ENCODE measurements around the gene NUTF2. TPM values are rescaled to one million over a fixed set of nuclear protein-coding genes. Genes with fewer than 3 reads are reported as not detected.
"Not testable (repeated sequence)": the region's sequence is repeated elsewhere in the genome, so short reads cannot be mapped to it uniquely, and the experiment has no call there.

Gene NUTF2
- total RNA-seq, 1 donor from 2014 or later: 131 TPM

DNA sequence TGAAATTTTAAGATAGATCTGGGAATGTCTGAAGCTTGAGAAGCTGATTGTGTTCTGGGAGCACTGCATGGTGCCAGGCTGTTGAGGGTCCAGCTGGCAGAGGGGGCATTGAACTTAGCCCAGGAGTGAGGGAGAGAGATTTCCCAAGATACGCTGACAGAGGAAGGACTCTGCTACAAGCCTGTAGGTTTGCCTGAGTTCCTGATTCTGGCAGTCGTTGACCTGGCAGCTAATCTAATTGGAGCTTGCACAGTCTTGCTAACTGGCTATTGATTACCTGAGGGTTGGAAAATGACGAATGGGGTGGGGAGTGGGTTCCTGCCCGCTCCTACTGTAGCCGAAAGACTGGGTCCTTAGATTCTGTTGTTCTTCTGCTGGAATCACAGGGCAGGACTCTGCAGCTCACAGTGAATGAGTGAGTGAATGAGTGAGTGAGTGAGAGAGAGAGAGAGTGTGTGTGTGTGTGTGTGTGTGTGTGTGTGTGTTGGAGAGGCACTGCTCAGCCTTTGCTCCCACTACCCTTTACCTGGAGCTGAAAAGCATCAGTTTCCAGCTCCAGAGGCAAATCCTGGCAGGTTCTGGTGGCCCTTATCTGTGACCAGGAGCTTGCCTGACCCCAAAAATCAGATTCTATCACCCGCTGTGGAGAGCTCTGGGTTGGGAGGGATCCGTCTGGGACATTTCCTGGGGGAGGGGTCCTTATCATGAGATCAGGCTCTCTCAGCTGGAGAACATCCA, 68.2 kb downstream of the NUTF2 start:
- Histone ChIP-seq H3K9me3 (no peaks in the 10 kb centered on the region), H3K4me1 (peaks cover 43% of the 10 kb centered on the region), H3K27ac (no peak overlapping the region), H3K4me3 (no peak overlapping the region), H3K36me3 (peaks cover 0 to 22% of the 10 kb centered on the region in 2 donors), H3K27me3 (no peaks in the 10 kb centered on the region)
- DNase-seq (ENCODE audit: extremely low spot score in 2 of 2): no peak
- intact Hi-C loops (cut with DNase I): no loop called here
- TF ChIP-seq CTCF (IDR thresholded peaks at IDR 0.05) (no peak), POLR2AphosphoS5 (IDR thresholded peaks at IDR 0.05; ENCODE audit: insufficient read depth in 1 of 2, low read depth in 1 of 2) (no peak), POLR2A (IDR thresholded peaks at IDR 0.05) (no peak)

DNA sequence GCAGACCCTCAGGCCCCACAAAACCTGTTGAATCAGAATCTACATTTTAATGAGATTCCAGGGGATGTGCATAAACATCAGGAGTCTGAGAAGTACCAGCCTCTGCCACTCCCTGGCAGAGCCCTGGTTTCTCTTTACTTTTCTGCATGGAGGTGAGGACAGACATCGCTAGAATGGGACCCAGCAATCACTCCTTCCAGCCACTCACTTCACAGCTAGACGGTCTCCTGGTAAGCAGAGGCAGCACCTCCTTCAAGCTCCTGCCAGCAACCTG, 68.7 kb downstream of the NUTF2 start:
- intact Hi-C loops (cut with DNase I): not testable (repeated sequence)
- H3K4me1 ChIP-seq: peaks cover 48% of the 10 kb centered on the region

GRCh38 chr16:67915831-67916723, 69.3 kb downstream of the NUTF2 start:
- no peak for TF ChIP-seq CTCF (IDR thresholded peaks at IDR 0.05)
- TF ChIP-seq POLR2A (IDR thresholded peaks at IDR 0.05): no peak
- no peak for TF ChIP-seq POLR2AphosphoS5 (IDR thresholded peaks at IDR 0.05; ENCODE audit: insufficient read depth in 1 of 2, low read depth in 1 of 2)
- no peaks in the 10 kb centered on the region for H3K9me3 ChIP-seq
- intact Hi-C loops (cut with DNase I): no loop called here
- no peak overlapping the region for H3K27ac ChIP-seq
- no peaks in the 10 kb centered on the region for H3K27me3 ChIP-seq
- no peak for DNase-seq (ENCODE audit: extremely low spot score in 2 of 2)
- no peak overlapping the region for H3K4me3 ChIP-seq
- peaks cover 0 to 18% of the 10 kb centered on the region in 2 donors for H3K36me3 ChIP-seq
- peaks cover 50% of the 10 kb centered on the region for H3K4me1 ChIP-seq

More for the DNA sequence above, 68.7 kb downstream of the NUTF2 start:
- H3K27ac ChIP-seq; H3K4me3 ChIP-seq; H3K9me3 ChIP-seq; DNase-seq (ENCODE audit: extremely low spot score in 2 of 2); H3K27me3 ChIP-seq: not testable (repeated sequence)
- peaks cover 0 to 19% of the 10 kb centered on the region in 2 donors for H3K36me3 ChIP-seq

- Histone ChIP-seq H3K27me3 (no peaks in the 10 kb centered on the region), H3K4me1 (peaks cover 54% of the 10 kb centered on the region), H3K36me3 (peaks cover 0 to 11% of the 10 kb centered on the region in 2 donors), H3K27ac (no peak overlapping the region), H3K9me3 (no peaks in the 10 kb centered on the region), H3K4me3 (no peak overlapping the region)
- no peak for DNase-seq (ENCODE audit: extremely low spot score in 2 of 2)
- intact Hi-C loops (cut with DNase I): no loop called here
- TF ChIP-seq POLR2AphosphoS5 (IDR thresholded peaks at IDR 0.05; ENCODE audit: insufficient read depth in 1 of 2, low read depth in 1 of 2): no peak
- TF ChIP-seq CTCF (IDR thresholded peaks at IDR 0.05): no peak
- TF ChIP-seq POLR2A (IDR thresholded peaks at IDR 0.05): no peak
Measured at GRCh38 chr16:67917140-67917851, 70.6 kb downstream of the NUTF2 start.

DNA sequence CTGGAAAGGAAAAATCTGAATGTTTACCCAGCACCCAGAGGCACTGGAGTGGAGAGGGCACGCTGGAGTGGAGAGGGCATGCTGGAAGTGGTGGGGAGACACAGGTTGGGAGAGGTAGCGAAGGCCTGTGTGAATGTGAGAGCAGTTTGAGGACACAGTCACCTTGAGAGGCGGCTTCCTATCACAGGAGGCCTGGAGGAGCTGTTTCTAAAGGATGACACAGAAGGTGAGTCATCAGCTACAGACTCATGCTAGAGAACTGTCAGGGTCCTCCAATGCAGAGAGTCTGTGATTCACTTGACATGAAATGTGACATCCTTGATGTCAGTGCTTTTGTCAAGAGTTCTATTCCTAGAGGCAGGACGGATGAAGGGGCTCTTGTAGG, 71.1 kb downstream of the NUTF2 start:
- peaks cover 0 to 11% of the 10 kb centered on the region in 2 donors for H3K36me3 ChIP-seq
- H3K4me3 ChIP-seq: no peak overlapping the region
- intact Hi-C loops (cut with DNase I): no loop called here
- TF ChIP-seq POLR2AphosphoS5 (IDR thresholded peaks at IDR 0.05; ENCODE audit: insufficient read depth in 1 of 2, low read depth in 1 of 2): no peak
- no peak for TF ChIP-seq POLR2A (IDR thresholded peaks at IDR 0.05)
- TF ChIP-seq CTCF (IDR thresholded peaks at IDR 0.05): no peak
- no peaks in the 10 kb centered on the region for H3K9me3 ChIP-seq
- no peak overlapping the region for H3K27ac ChIP-seq
- H3K4me1 ChIP-seq: peaks cover 60% of the 10 kb centered on the region
- no peaks in the 10 kb centered on the region for H3K27me3 ChIP-seq
- DNase-seq (ENCODE audit: extremely low spot score in 2 of 2): no peak

Data from vagina (tissue), 2 donors.